Subcutaneous abdominal adipose tissue (tissue), 5 donors: ENCODE results near the gene MED4.
"Not testable (repeated sequence)": the region's sequence is repeated elsewhere in the genome, so short reads cannot be mapped to it uniquely, and the experiment has no call there.

ENCODE experiments used
- H3K27ac ChIP-seq: one replicate; pipeline ENCODE4 v1.7.0; 2013; ENCODE audit warnings: low read depth, mild to moderate bottlenecking, inconsistent platforms, low read length, moderate library complexity
- H3K27me3 ChIP-seq, 5 donors: one replicate each; pipeline ENCODE4 v1.7.0; 2013; ENCODE audit warnings: low read length in 5 of 5, inconsistent platforms in 1 of 5; ENCODE audit not compliant: control insufficient read depth in 5 of 5, insufficient read depth in 4 of 5
- H3K36me3 ChIP-seq, 5 donors: one replicate each; pipeline ENCODE4 v1.7.0; 2013; ENCODE audit warnings: low read length in 5 of 5; ENCODE audit not compliant: control insufficient read depth in 5 of 5, insufficient read depth in 5 of 5
- H3K4me1 ChIP-seq, 5 donors: one replicate each; pipeline ENCODE4 v1.7.0; 2013; ENCODE audit warnings: low read length in 5 of 5, mild to moderate bottlenecking in 3 of 5, moderate library complexity in 1 of 5; ENCODE audit not compliant: control insufficient read depth in 5 of 5, insufficient read depth in 5 of 5
- H3K4me3 ChIP-seq, 5 donors: one replicate each; pipeline ENCODE4 v1.7.0; 2013; ENCODE audit warnings: low read length in 5 of 5, low read depth in 1 of 5
- H3K9ac ChIP-seq, 5 donors: one replicate each; pipeline ENCODE4 v1.7.0; 2013; ENCODE audit warnings: low read length in 5 of 5, mild to moderate bottlenecking in 4 of 5, moderate library complexity in 3 of 5
- H3K9me3 ChIP-seq, 5 donors: one replicate each; pipeline ENCODE4 v1.7.0; 2013; ENCODE audit warnings: low read length in 5 of 5; ENCODE audit not compliant: control insufficient read depth in 5 of 5
- donor health status: healthy.
- donor health status: healthy.
- donor health status: healthy.
- donor health status: healthy.
- donor health status: healthy.

The MED4 gene

GRCh38 chr13:48070942-48071341, 24.0 kb downstream of the MED4 start:
- no peak overlapping the region for H3K27ac ChIP-seq
- peaks cover 52 to 77% (median 73%) of the 10 kb centered on the region in 5 donors for H3K36me3 ChIP-seq
- no peaks in the 10 kb centered on the region for H3K27me3 ChIP-seq
- H3K9ac ChIP-seq = no peak overlapping the region
- no peaks in the 10 kb centered on the region for H3K4me1 ChIP-seq
- H3K4me3 ChIP-seq = peak overlapping the region in 4 of 5 donors; percentile 22 to 46 (median 38)
- H3K9me3 ChIP-seq = peaks cover 18 to 48% (median 38%) of the 10 kb centered on the region in 5 donors

- Histone ChIP-seq H3K36me3 (peaks cover 44 to 72% (median 65%) of the 10 kb centered on the region in 5 donors), H3K27ac (no peak overlapping the region), H3K9me3 (peaks cover 18 to 48% (median 38%) of the 10 kb centered on the region in 5 donors)
Observed at GRCh38 chr13:48069573-48069972, 25.3 kb downstream of the MED4 start.

GRCh38 chr13:48068952-48069351, 26.0 kb downstream of the MED4 start:
- Histone ChIP-seq H3K4me1 (no peaks in the 10 kb centered on the region), H3K36me3 (peaks cover 39 to 67% (median 59%) of the 10 kb centered on the region in 5 donors)

More at GRCh38 chr13:48069573-48069972, 25.3 kb downstream of the MED4 start:
- no peaks in the 10 kb centered on the region for H3K27me3 ChIP-seq
- H3K9ac ChIP-seq = no peak overlapping the region
- H3K4me3 ChIP-seq = no peak overlapping the region
- H3K4me1 ChIP-seq = no peaks in the 10 kb centered on the region

GRCh38 chr13:48068036-48068435, 26.9 kb downstream of the MED4 start:
- H3K4me3 ChIP-seq = peak overlapping the region in 2 of 5 donors; percentile 23 to 47
- no peaks in the 10 kb centered on the region for H3K27me3 ChIP-seq

More at GRCh38 chr13:48068952-48069351, 26.0 kb downstream of the MED4 start:
- H3K9me3 ChIP-seq = peaks cover 18 to 48% (median 38%) of the 10 kb centered on the region in 5 donors
- H3K4me3 ChIP-seq = no peak overlapping the region
- H3K27me3 ChIP-seq = no peaks in the 10 kb centered on the region
- no peak overlapping the region for H3K9ac ChIP-seq
- H3K27ac ChIP-seq = no peak overlapping the region

GRCh38 chr13:48066310-48066989, 28.5 kb downstream of the MED4 start:
- Histone ChIP-seq H3K4me3 (no peak overlapping the region), H3K27me3 (no peaks in the 10 kb centered on the region), H3K9me3 (peaks cover 18 to 41% (median 37%) of the 10 kb centered on the region in 5 donors), H3K4me1 (no peaks in the 10 kb centered on the region), H3K9ac (no peak overlapping the region), H3K36me3 (peaks cover 21 to 44% (median 36%) of the 10 kb centered on the region in 5 donors), H3K27ac (no peak overlapping the region)

More at GRCh38 chr13:48068036-48068435, 26.9 kb downstream of the MED4 start:
- Histone ChIP-seq H3K9me3 (peaks cover 18 to 48% (median 38%) of the 10 kb centered on the region in 5 donors), H3K9ac (no peak overlapping the region), H3K27ac (no peak overlapping the region), H3K36me3 (peaks cover 34 to 60% (median 52%) of the 10 kb centered on the region in 5 donors), H3K4me1 (no peaks in the 10 kb centered on the region)

- not testable (repeated sequence) for H3K4me1 ChIP-seq, H3K9me3 ChIP-seq, H3K4me3 ChIP-seq, H3K27ac ChIP-seq, H3K27me3 ChIP-seq, H3K9ac ChIP-seq, H3K36me3 ChIP-seq
Observed at GRCh38 chr13:48059951-48060350, 35.0 kb downstream of the MED4 start.

GRCh38 chr13:48058536-48058935, 36.4 kb downstream of the MED4 start:
- not testable (repeated sequence) for H3K27ac ChIP-seq, H3K4me1 ChIP-seq, H3K4me3 ChIP-seq, H3K9ac ChIP-seq, H3K9me3 ChIP-seq, H3K27me3 ChIP-seq
- peaks cover 0 to 10% (median 3%) of the 10 kb centered on the region in 5 donors for H3K36me3 ChIP-seq

- H3K9me3 ChIP-seq = no peaks in the 10 kb centered on the region
- H3K4me1 ChIP-seq = no peaks in the 10 kb centered on the region
- H3K4me3 ChIP-seq = no peak overlapping the region
- H3K27me3 ChIP-seq = no peaks in the 10 kb centered on the region
- no peak overlapping the region for H3K9ac ChIP-seq
- no peak overlapping the region for H3K27ac ChIP-seq
- peaks cover 11 to 28% (median 25%) of the 10 kb centered on the region in 5 donors for H3K36me3 ChIP-seq
Observed at GRCh38 chr13:48055712-48056111, 39.2 kb downstream of the MED4 start.

GRCh38 chr13:48054601-48055000, 40.3 kb downstream of the MED4 start:
- no peaks in the 10 kb centered on the region for H3K9me3 ChIP-seq
- H3K27ac ChIP-seq = no peak overlapping the region
- peaks cover 11 to 34% (median 27%) of the 10 kb centered on the region in 5 donors for H3K36me3 ChIP-seq
- H3K27me3 ChIP-seq = no peaks in the 10 kb centered on the region
- no peak overlapping the region for H3K9ac ChIP-seq
- H3K4me3 ChIP-seq = no peak overlapping the region
- peaks cover 0 to 1% (median 0%) of the 10 kb centered on the region in 5 donors for H3K4me1 ChIP-seq

- H3K9ac ChIP-seq = no peak overlapping the region
- no peak overlapping the region for H3K4me3 ChIP-seq
- H3K27ac ChIP-seq = no peak overlapping the region
- no peaks in the 10 kb centered on the region for H3K9me3 ChIP-seq
- peaks cover 15 to 54% (median 33%) of the 10 kb centered on the region in 5 donors for H3K36me3 ChIP-seq
- peaks cover 0 to 1% (median 0%) of the 10 kb centered on the region in 5 donors for H3K4me1 ChIP-seq
- H3K27me3 ChIP-seq = no peaks in the 10 kb centered on the region
Observed at GRCh38 chr13:48050550-48050949, 44.4 kb downstream of the MED4 start.
